C4-2B (cell line): ENCODE measurements around the gene ZNF48.

ENCODE experiments used
- CTCF ChIP-seq: fragments of 450-650 bp; conservative IDR thresholded peaks from 2 replicates; pipeline ENCODE4 v1.5.1; 2017; ENCODE audit warnings: mild to moderate bottlenecking
- ZFX ChIP-seq: fragments of 450-650 bp; IDR thresholded peaks from 2 replicates; pipeline ENCODE4 v1.6.1; 2017

GRCh38 chr16:30351586-30352419 is 43.4 kb upstream of the ZNF48 start:
- no peak for TF ChIP-seq CTCF
- no peak for TF ChIP-seq ZFX
